ENCODE measurements around the gene CPEB2. TPM values are rescaled to one million over a fixed set of nuclear protein-coding genes. Genes with fewer than 3 reads are reported as not detected.

Gene CPEB2
- total and polyA plus RNA-seq, 10 of the 15 experiments (the other 5 are each of a cell fraction or from before 2014, with no cell fraction given) = 0.73 to 8.3 (median 3.7) TPM

GRCh38 chr4:15100994-15101695 lies 98.9 kb downstream of the CPEB2 start:
- Histone ChIP-seq H3K36me3 (ENCODE audit: control insufficient read depth in 2 of 2, insufficient read depth in 2 of 2, low read length in 1 of 2) (no peaks in the 10 kb centered on the region), H3K27me3 (replicated peaks in 1 of 2; ENCODE audit: control insufficient read depth in 2 of 2, insufficient read depth in 2 of 2, low read length in 1 of 2) (no peaks in the 10 kb centered on the region), H3K4me3 (no peak overlapping the region), H4K20me1 (ENCODE audit: control insufficient read depth, insufficient read depth) (no peaks in the 10 kb centered on the region), H3K4me1 (ENCODE audit: control insufficient read depth, insufficient read depth, low read length) (no peaks in the 10 kb centered on the region), H3K27ac (ENCODE audit: control insufficient read depth, insufficient read depth) (no peak overlapping the region), H3K79me2 (ENCODE audit: control insufficient read depth, insufficient read depth, low read length) (no peaks in the 10 kb centered on the region), H3K9me3 (replicated peaks; ENCODE audit: control insufficient read depth, insufficient read depth, low read length) (no peaks in the 10 kb centered on the region; the same call in 2 of the 3 replicates), H2AFZ (ENCODE audit: control insufficient read depth, low read depth, low read length) (no peak overlapping the region), H3K9ac (ENCODE audit: control insufficient read depth, insufficient read depth, low read length) (no peak overlapping the region), H3K4me2 (ENCODE audit: control insufficient read depth, insufficient read depth) (no peak overlapping the region)
- ChIA-PET POLR2A (no interaction called here), SMC1A (ENCODE audit: uncharacterized antibody, unreplicated experiment) (no interaction called here), RAD21 (ENCODE audit: unreplicated experiment) (no interaction called here), CTCF (no interaction called here)
- TF ChIP-seq PKNOX1 (IDR thresholded peaks at IDR 0.05) (no peak), TCF3 (IDR thresholded peaks at IDR 0.05; ENCODE audit: borderline replicate concordance, insufficient read depth, low read depth, low read length) (no peak), HDAC2 (IDR thresholded peaks at IDR 0.05) (no peak), YBX1 (IDR thresholded peaks at IDR 0.05) (no peak), KAT2A (conservative IDR thresholded peaks at IDR 0.05; ENCODE audit: control insufficient read depth, low read depth, low read length) (no peak), ZNF24 (IDR thresholded peaks at IDR 0.05) (no peak), GABPA (IDR thresholded peaks at IDR 0.05; ENCODE audit: low read depth) (no peak), NKRF (conservative IDR thresholded peaks at IDR 0.05) (no peak), CREM (IDR thresholded peaks at IDR 0.05; ENCODE audit: low read depth) (no peak), ATF7 (IDR thresholded peaks at IDR 0.05; ENCODE audit: low read depth) (no peak), SRF (IDR thresholded peaks at IDR 0.05; ENCODE audit: low read depth in 2 of 2, low read length in 2 of 2) (no peak)
- ATAC-seq (no peak), DNase-seq (ENCODE audit: low read depth, low spot score) (no peak), FAIRE-seq (no peak)
- in situ Hi-C loops (cut with MboI) (no loop called here), intact Hi-C loops (cut with micrococcal nuclease; ENCODE audit: unreplicated experiment) (no loop called here)
- 7% methylated on average over 7 of the region's 7 CpGs for WGBS (ENCODE audit: insufficient coverage, insufficient replicate concordance, low lambda C conversion rate, missing lambda C conversion rate)
- no TSS peak for BruUV-seq (replicated peaks)

Measured in GM12878 (cell line).